B cell (primary cell): ENCODE results near the gene APOL2. TPM values are rescaled to one million over a fixed set of nuclear protein-coding genes. Genes with fewer than 3 reads are reported as not detected.

Experiments
- ATAC-seq: fragments of 200-7000 bp; cut with Tn5 transposase; one replicate; pipeline ENCODE4 v1.10.0; 2021; ENCODE audit warnings: low read depth, mild to moderate bottlenecking, moderate number of reproducible peaks, moderate library complexity
- CTCF ChIA-PET: fragments of 350-600 bp; sonication (Branson Sonifier 250); formaldehyde crosslinking; loops from one replicate; lab custom pipeline; 2021; ENCODE audit warnings: antibody characterized with exemption, inconsistent platforms; lab: Charles Lee
- POLR2A ChIA-PET: fragments of 350-600 bp; sonication (Branson Sonifier 250); formaldehyde crosslinking; loops from one replicate; lab custom pipeline; 2021; ENCODE audit warnings: antibody characterized with exemption; lab: Charles Lee
- DNase-seq: peaks from one replicate; pipeline ENCODE4 v3.0.0; 2013
- H2AFZ ChIP-seq: 2 replicates; pipeline ENCODE4 v1.6.1; 2012; ENCODE audit warnings: mild to moderate bottlenecking, low read depth, low read length; ENCODE audit not compliant: insufficient read depth, poor library complexity, severe bottlenecking
- H3K27ac ChIP-seq, 2 donors: 1 replicate in 1 of 2; 2 replicates in 1 of 2; pipeline ENCODE4 v1.5.1; 2012 to 2013; ENCODE audit warnings: low read length in 2 of 2, mild to moderate bottlenecking in 2 of 2, moderate library complexity in 1 of 2
- H3K27me3 ChIP-seq, 4 experiments: fragments of 200-600 bp in 1 of 4; sonication (generic) in 1 of 4; replicated peaks in 1 of 4; 1 replicate in 2 of 4; 2 replicates in 2 of 4; pipeline versions ENCODE4 v1.6.1 to v1.7.0; 2013 to 2016; ENCODE audit warnings: low read length in 3 of 4, mild to moderate bottlenecking in 2 of 4, mixed read lengths in 1 of 4, moderate library complexity in 1 of 4; ENCODE audit not compliant: insufficient read depth in 4 of 4, control insufficient read depth in 3 of 4; ENCODE audit errors: control extremely low read depth in 1 of 4
- H3K36me3 ChIP-seq, 2 experiments: replicated peaks in 1 of 2; 1 replicate in 1 of 2; 2 replicates in 1 of 2; pipeline versions ENCODE4 v1.6.1 to v1.7.1; 2013; ENCODE audit warnings: low read length in 1 of 2; ENCODE audit not compliant: insufficient read depth in 2 of 2, control insufficient read depth in 1 of 2; ENCODE audit errors: control extremely low read depth in 1 of 2, extremely low read depth in 1 of 2
- H3K4me1 ChIP-seq, 2 donors: fragments of 200-600 bp in 1 of 2; sonication (generic) in 1 of 2; 1 replicate in 1 of 2; 2 replicates in 1 of 2; pipeline versions ENCODE4 v1.5.1 to v1.6.1; 2013 to 2017; ENCODE audit warnings: low read length in 2 of 2; ENCODE audit not compliant: control insufficient read depth in 2 of 2, insufficient read depth in 2 of 2
- H3K4me2 ChIP-seq: replicated peaks from 2 replicates; pipeline ENCODE3; 2012; ENCODE audit warnings: mild to moderate bottlenecking, low read depth, low read length; ENCODE audit not compliant: poor library complexity, severe bottlenecking
- H3K4me3 ChIP-seq, 5 experiments: fragments of 200-600 bp in 1 of 5; sonication (generic) in 1 of 5; 1 replicate in 3 of 5; 2 replicates in 2 of 5; pipeline versions ENCODE4 v1.5.1 to v1.7.0; 2011 to 2016; ENCODE audit warnings: low read length in 4 of 5, mild to moderate bottlenecking in 4 of 5, low read depth in 2 of 5, control low read depth in 1 of 5, moderate library complexity in 1 of 5; ENCODE audit not compliant: insufficient read depth in 1 of 5; ENCODE audit errors: control extremely low read depth in 1 of 5, extremely low read depth in 1 of 5
- H3K79me2 ChIP-seq: fragments of 200-600 bp; sonication (generic); one replicate; pipeline ENCODE4 v1.6.0; 2016; ENCODE audit warnings: low read length; ENCODE audit not compliant: control insufficient read depth, insufficient read depth
- H3K9ac ChIP-seq: fragments of 200-600 bp; sonication (generic); 2 replicates; pipeline ENCODE4 v1.6.1; 2017; ENCODE audit warnings: mild to moderate bottlenecking, low read length, moderate library complexity
- H3K9me3 ChIP-seq, 3 donors: one replicate each; pipeline versions ENCODE4 v1.6.1 to v1.7.1; 2013; ENCODE audit warnings: low read length in 2 of 3; ENCODE audit not compliant: control insufficient read depth in 2 of 3, insufficient read depth in 1 of 3; ENCODE audit errors: control extremely low read depth in 1 of 3
- H4K20me1 ChIP-seq: 2 replicates; pipeline ENCODE4 v1.6.0; 2012; ENCODE audit warnings: mild to moderate bottlenecking, low read length; ENCODE audit not compliant: insufficient read depth, control insufficient read depth, poor library complexity, severe bottlenecking
- H3K27ac Mint-ChIP-seq: one replicate; pipeline ENCODE4 v1.8.0; 2021; ENCODE audit warnings: mixed read lengths
- H3K27me3 Mint-ChIP-seq: one replicate; pipeline ENCODE4 v1.8.0; 2021; ENCODE audit warnings: mixed read lengths
- H3K4me1 Mint-ChIP-seq: one replicate; pipeline ENCODE4 v1.8.0; 2021; ENCODE audit warnings: mixed read lengths
- H3K4me3 Mint-ChIP-seq: one replicate; pipeline ENCODE4 v1.8.0; 2021; ENCODE audit warnings: mixed read lengths
- H3K9me3 Mint-ChIP-seq: one replicate; pipeline ENCODE4 v1.8.0; 2022; ENCODE audit warnings: mixed read lengths; ENCODE audit not compliant: insufficient read depth
- CTCF ChIP-seq: fragments of 200-600 bp; IDR thresholded peaks from one replicate; pipeline ENCODE4 v1.8.0; 2022; ENCODE audit warnings: antibody characterized with exemption, mild to moderate bottlenecking
- EZH2 ChIP-seq: IDR thresholded peaks from 2 replicates; pipeline ENCODE4 v1.6.1; 2012; ENCODE audit warnings: borderline replicate concordance, low read depth, mild to moderate bottlenecking, moderate library complexity, low read length; ENCODE audit not compliant: insufficient read depth, poor library complexity, severe bottlenecking
- WGBS: methylation state at CpG from one replicate; pipeline ENCODE4 v1.1.5; 2013; ENCODE audit warnings: missing lambda C conversion rate; ENCODE audit not compliant: insufficient coverage; 5-methylcytosine and 5-hydroxymethylcytosine counted together
- intact Hi-C: fragments of 100-400 bp; cut with micrococcal nuclease; formaldehyde crosslinking; loops from one replicate; pipeline ENCODE4 v1.10.0; 2022
- polyA plus RNA-seq: library from polyadenylated mRNA; depleted of rRNA; stranded (reverse); fragments of >200 nt; gene quantifications from 2 replicates; pipeline ENCODE4 v1.2.3, GENCODE V29; 2012
- total RNA-seq, 2 donors: library from RNA; stranded (reverse); fragments of 120-200 nt in 1 of 2; gene quantifications; 1 replicate in 1 of 2; 2 replicates in 1 of 2; pipeline versions ENCODE4 v1.2.3 to v1.2.4, GENCODE V29; 2013 to 2022

APOL2 gene
- total and polyA plus RNA-seq, 2 donors (not counting 1 experiment from before 2014, with no cell fraction given): 29.4 to 60.6 TPM

GRCh38 chr22:36222887-36223450 lies 16.4 kb downstream of the APOL2 start:
- no peak overlapping the region for H3K4me3 ChIP-seq
- peaks cover 3 to 14% of the 10 kb centered on the region in 2 experiments for H3K36me3 ChIP-seq
- H3K9me3 Mint-ChIP-seq: no peaks in the 10 kb centered on the region
- ATAC-seq (no peak), DNase-seq (no peak)
- H3K27ac Mint-ChIP-seq: no peak overlapping the region
- no peak overlapping the region for H2AFZ ChIP-seq
- intact Hi-C loops: loop anchor here (5.0 kb wide), 1 partner anchor 76 kb away; no protein-coding TSS in a partner anchor
- H3K79me2 ChIP-seq: no peaks in the 10 kb centered on the region
- H4K20me1 ChIP-seq: no peaks in the 10 kb centered on the region
- peaks cover 5% of the 10 kb centered on the region for H3K4me1 Mint-ChIP-seq
- H3K27me3 ChIP-seq: peaks cover 0 to 4% (median 0%) of the 10 kb centered on the region in 4 experiments
- H3K27ac ChIP-seq: no peak overlapping the region
- H3K27me3 Mint-ChIP-seq: peaks cover 18% of the 10 kb centered on the region
- no peak overlapping the region for H3K4me2 ChIP-seq
- no peak for TF ChIP-seq EZH2
- no peak for TF ChIP-seq CTCF
- 92% methylated on average over 8 of the region's 9 CpGs for WGBS
- ChIA-PET POLR2A (no interaction called here), CTCF (interaction anchor here (0.6 to 1.4 kb wide), 2 partner anchors 16 to 173 kb away, joined by 3 to 4 read pairs; partner anchors contain the start of gene APOL2)
- no peaks in the 10 kb centered on the region for H3K4me1 ChIP-seq
- H3K4me3 Mint-ChIP-seq: no peak overlapping the region
- no peaks in the 10 kb centered on the region for H3K9me3 ChIP-seq
- no peak overlapping the region for H3K9ac ChIP-seq
